ENCODE results near the gene DPM3. TPM values are rescaled to one million over a fixed set of nuclear protein-coding genes. Genes with fewer than 3 reads are reported as not detected.

Gene DPM3
- total and polyA plus RNA-seq, 2 of the 4 experiments (the other 2 are of a cell fraction), result 29.0 to 129 TPM

DNA sequence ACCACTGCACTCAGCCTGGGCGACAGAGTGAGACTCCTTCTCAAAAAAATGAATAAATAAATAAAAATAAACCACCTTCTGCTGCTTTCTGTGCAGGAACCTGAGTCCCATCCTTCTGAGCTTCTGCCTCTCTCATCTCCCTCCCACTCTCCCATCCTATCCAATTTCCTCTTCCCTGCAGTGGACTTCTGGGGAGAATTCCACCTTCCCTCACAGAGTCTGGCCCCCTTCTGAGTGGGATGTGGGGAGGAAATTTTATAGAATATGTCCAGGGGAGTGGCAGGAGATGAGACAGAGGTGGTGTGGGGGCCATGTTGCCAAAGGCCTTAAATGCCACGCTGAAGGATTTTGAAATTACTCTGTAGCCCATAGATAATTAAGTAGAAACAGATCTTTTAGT lies 18.0 kb downstream of the DPM3 start:
- Histone ChIP-seq H3K36me3 (ENCODE audit: control insufficient read depth, insufficient read depth, low read length) (no peaks in the 10 kb centered on the region), H3K56ac (ENCODE audit: extremely low read depth, insufficient read depth, low read length) (no peak overlapping the region), H3K4me3 (ENCODE audit: insufficient read depth, low read depth, low read length) (no peak overlapping the region), H3K79me1 (ENCODE audit: low read depth in 1 of 2, low read length in 2 of 2) (no peaks in the 10 kb centered on the region), H2AFZ (replicated peaks; ENCODE audit: low read length, poor library complexity) (no peak overlapping the region), H3K4ac (ENCODE audit: low read depth, low read length) (no peak overlapping the region), H3K14ac (replicated peaks; ENCODE audit: low read depth, low read length) (no peak overlapping the region), H4K5ac (ENCODE audit: low read depth, low read length) (no peak overlapping the region), H3K9me1 (ENCODE audit: insufficient read depth, low read length) (no peaks in the 10 kb centered on the region), H3K4me2 (ENCODE audit: low read depth, low read length) (no peak overlapping the region), H3K18ac (ENCODE audit: low read depth, low read length) (no peak overlapping the region), H3K9ac (ENCODE audit: low read depth, low read length) (no peak overlapping the region), H2AK9ac (replicated peaks; ENCODE audit: low read depth, low read length, poor library complexity) (no peak overlapping the region), H2BK15ac (ENCODE audit: low read depth, low read length) (no peak overlapping the region), H3K4me1 (ENCODE audit: control insufficient read depth, insufficient read depth, low read length) (peaks cover 9% of the 10 kb centered on the region), H4K8ac (ENCODE audit: low read depth in 2 of 2, low read length in 2 of 2) (no peak overlapping the region), H3K27me3 (ENCODE audit: control insufficient read depth, insufficient read depth, low read length) (peaks cover 58% of the 10 kb centered on the region), H3K9me3 (ENCODE audit: control insufficient read depth, insufficient read depth, low read length) (no peaks in the 10 kb centered on the region), H2BK120ac (ENCODE audit: low read depth, low read length) (no peak overlapping the region), H3K27ac (ENCODE audit: insufficient read depth, low read length) (no peak overlapping the region), H4K91ac (ENCODE audit: insufficient read depth, low read depth, low read length) (no peak overlapping the region), H2BK5ac (ENCODE audit: low read depth, low read length, poor library complexity, severe bottlenecking) (no peak overlapping the region), H2AK5ac (ENCODE audit: low read depth, low read length) (no peak overlapping the region), H4K20me1 (ENCODE audit: insufficient read depth, low read length) (peaks cover 2% of the 10 kb centered on the region), H3K23ac (ENCODE audit: low read depth, low read length) (no peak overlapping the region), H2BK20ac (ENCODE audit: low read depth, low read length) (no peak overlapping the region)
- DNase-seq, result no peak
- no TSS peak for BruUV-seq (replicated peaks)
- no CpG with 5 or more reads among the region's 2 CpGs for WGBS, 2 experiments (ENCODE audit: extremely low coverage in 2 of 2, insufficient read length in 1 of 2)
- TF ChIP-seq BHLHE40 (IDR thresholded peaks at IDR 0.05; ENCODE audit: low read depth, low read length) (no peak), MAFK (IDR thresholded peaks at IDR 0.05; ENCODE audit: low read depth, low read length) (no peak), MXI1 (IDR thresholded peaks at IDR 0.05; ENCODE audit: borderline replicate concordance, low read depth, low read length) (no peak), FOS (IDR thresholded peaks at IDR 0.05; ENCODE audit: low read depth, low read length) (no peak), POLR2A (IDR thresholded peaks at IDR 0.05; ENCODE audit: low read depth, low read length) (no peak), CHD1 (IDR thresholded peaks at IDR 0.05; ENCODE audit: low read depth, low read length) (no peak), SMC3 (IDR thresholded peaks at IDR 0.05; ENCODE audit: low read depth, low read length) (no peak), RCOR1 (IDR thresholded peaks at IDR 0.05; ENCODE audit: insufficient replicate concordance, low read length) (no peak), NFE2L2 (IDR thresholded peaks at IDR 0.05; ENCODE audit: low read depth, low read length) (no peak), RFX5 (IDR thresholded peaks at IDR 0.05; ENCODE audit: low read depth, low read length) (no peak), MAZ (IDR thresholded peaks at IDR 0.05; ENCODE audit: borderline replicate concordance, low read depth, low read length) (no peak), CEBPB (IDR thresholded peaks at IDR 0.05; ENCODE audit: low read depth, low read length) (no peak), RAD21 (IDR thresholded peaks at IDR 0.05; ENCODE audit: low read length) (no peak)
- TF ChIP-seq, protein P1, sequence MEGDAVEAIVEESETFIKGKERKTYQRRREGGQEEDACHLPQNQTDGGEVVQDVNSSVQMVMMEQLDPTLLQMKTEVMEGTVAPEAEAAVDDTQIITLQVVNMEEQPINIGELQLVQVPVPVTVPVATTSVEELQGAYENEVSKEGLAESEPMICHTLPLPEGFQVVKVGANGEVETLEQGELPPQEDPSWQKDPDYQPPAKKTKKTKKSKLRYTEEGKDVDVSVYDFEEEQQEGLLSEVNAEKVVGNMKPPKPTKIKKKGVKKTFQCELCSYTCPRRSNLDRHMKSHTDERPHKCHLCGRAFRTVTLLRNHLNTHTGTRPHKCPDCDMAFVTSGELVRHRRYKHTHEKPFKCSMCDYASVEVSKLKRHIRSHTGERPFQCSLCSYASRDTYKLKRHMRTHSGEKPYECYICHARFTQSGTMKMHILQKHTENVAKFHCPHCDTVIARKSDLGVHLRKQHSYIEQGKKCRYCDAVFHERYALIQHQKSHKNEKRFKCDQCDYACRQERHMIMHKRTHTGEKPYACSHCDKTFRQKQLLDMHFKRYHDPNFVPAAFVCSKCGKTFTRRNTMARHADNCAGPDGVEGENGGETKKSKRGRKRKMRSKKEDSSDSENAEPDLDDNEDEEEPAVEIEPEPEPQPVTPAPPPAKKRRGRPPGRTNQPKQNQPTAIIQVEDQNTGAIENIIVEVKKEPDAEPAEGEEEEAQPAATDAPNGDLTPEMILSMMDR (conservative IDR thresholded peaks at IDR 0.05; ENCODE audit: low read depth, low read length), result no peak
- TF ChIP-seq, protein P2, sequence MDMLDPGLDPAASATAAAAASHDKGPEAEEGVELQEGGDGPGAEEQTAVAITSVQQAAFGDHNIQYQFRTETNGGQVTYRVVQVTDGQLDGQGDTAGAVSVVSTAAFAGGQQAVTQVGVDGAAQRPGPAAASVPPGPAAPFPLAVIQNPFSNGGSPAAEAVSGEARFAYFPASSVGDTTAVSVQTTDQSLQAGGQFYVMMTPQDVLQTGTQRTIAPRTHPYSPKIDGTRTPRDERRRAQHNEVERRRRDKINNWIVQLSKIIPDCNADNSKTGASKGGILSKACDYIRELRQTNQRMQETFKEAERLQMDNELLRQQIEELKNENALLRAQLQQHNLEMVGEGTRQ (IDR thresholded peaks at IDR 0.05; ENCODE audit: low read depth, low read length), result no peak
- TF ChIP-seq, protein P3, sequence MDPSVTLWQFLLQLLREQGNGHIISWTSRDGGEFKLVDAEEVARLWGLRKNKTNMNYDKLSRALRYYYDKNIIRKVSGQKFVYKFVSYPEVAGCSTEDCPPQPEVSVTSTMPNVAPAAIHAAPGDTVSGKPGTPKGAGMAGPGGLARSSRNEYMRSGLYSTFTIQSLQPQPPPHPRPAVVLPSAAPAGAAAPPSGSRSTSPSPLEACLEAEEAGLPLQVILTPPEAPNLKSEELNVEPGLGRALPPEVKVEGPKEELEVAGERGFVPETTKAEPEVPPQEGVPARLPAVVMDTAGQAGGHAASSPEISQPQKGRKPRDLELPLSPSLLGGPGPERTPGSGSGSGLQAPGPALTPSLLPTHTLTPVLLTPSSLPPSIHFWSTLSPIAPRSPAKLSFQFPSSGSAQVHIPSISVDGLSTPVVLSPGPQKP (IDR thresholded peaks at IDR 0.05; ENCODE audit: borderline replicate concordance, low read depth, low read length), result no peak
- intact Hi-C loops (cut with micrococcal nuclease), result no loop called here
- dilution Hi-C loops (cut with HindIII; ENCODE audit: low sequenced_read_pairs, unreplicated experiment), result no loop called here
- ChIA-PET POLR2A (ENCODE audit: unreplicated experiment) (no interaction called here), CTCF (no interaction called here)
- in situ Hi-C loops (cut with MboI; ENCODE audit: low sequenced_read_pairs), result no loop called here
- no peak for ATAC-seq (ENCODE audit: low read depth)
